ENCODE results near the gene AK5.

DNA sequence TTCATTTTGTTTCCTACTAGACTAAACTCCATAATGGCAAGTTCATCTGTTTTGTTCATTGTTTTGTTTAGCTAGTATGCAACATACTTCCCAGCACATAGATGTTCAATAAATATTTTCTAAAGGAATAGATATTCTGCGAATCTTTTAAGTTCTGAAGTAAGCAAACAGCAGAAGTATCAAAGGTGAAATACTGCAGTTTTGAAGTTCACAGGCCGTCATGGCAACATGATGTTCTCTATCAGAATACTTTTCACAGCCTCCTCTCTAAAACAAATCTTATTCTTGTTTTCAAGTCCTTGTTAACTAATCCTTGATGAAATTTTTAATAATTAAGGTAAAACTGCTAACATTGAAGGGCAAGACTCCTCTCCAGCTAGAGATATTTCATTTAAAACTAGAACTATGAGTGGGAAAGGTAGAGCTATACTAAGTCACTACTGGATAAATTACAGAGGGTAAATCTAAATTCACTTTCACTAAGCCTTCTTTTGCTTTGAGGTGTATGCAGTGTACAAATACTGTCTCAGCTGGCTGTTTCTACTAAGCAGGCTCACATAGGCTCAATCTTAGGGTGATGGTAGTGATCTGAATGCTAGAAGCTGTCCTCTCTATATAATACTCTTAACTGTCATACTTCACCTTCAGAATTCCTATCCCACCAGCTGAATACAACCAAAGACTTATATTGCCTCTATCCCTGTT lies 303.9 kb downstream of the AK5 start:
- TF ChIP-seq, protein P1, sequence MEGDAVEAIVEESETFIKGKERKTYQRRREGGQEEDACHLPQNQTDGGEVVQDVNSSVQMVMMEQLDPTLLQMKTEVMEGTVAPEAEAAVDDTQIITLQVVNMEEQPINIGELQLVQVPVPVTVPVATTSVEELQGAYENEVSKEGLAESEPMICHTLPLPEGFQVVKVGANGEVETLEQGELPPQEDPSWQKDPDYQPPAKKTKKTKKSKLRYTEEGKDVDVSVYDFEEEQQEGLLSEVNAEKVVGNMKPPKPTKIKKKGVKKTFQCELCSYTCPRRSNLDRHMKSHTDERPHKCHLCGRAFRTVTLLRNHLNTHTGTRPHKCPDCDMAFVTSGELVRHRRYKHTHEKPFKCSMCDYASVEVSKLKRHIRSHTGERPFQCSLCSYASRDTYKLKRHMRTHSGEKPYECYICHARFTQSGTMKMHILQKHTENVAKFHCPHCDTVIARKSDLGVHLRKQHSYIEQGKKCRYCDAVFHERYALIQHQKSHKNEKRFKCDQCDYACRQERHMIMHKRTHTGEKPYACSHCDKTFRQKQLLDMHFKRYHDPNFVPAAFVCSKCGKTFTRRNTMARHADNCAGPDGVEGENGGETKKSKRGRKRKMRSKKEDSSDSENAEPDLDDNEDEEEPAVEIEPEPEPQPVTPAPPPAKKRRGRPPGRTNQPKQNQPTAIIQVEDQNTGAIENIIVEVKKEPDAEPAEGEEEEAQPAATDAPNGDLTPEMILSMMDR (IDR thresholded peaks at IDR 0.05; ENCODE audit: low read depth, low read length), result no peak
- TF ChIP-seq, protein P2, sequence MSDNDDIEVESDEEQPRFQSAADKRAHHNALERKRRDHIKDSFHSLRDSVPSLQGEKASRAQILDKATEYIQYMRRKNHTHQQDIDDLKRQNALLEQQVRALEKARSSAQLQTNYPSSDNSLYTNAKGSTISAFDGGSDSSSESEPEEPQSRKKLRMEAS (IDR thresholded peaks at IDR 0.05; ENCODE audit: low read depth, low read length), result no peak

Measured in NB4 (cell line).